WTC11 (cell line): ENCODE results near the gene CDK5RAP2.

Source experiments
- FOXJ3 ChIP-seq: sonication (generic); formaldehyde crosslinking; IDR thresholded peaks from 2 replicates; pipeline ENCODE4 v1.9.0; 2021; ENCODE audit warnings: missing genetic modification reagents, mild to moderate bottlenecking, borderline replicate concordance
- FOXP4 ChIP-seq: sonication (generic); formaldehyde crosslinking; IDR thresholded peaks from 2 replicates; pipeline ENCODE4 v1.8.0; 2022; ENCODE audit warnings: mild to moderate bottlenecking, missing genetic modification reagents
- IRF2 ChIP-seq: sonication (generic); formaldehyde crosslinking; IDR thresholded peaks from 2 replicates; pipeline ENCODE4 v1.8.0; 2022; ENCODE audit warnings: low read depth, missing genetic modification reagents, borderline replicate concordance
- JUN ChIP-seq: sonication (generic); formaldehyde crosslinking; IDR thresholded peaks from 2 replicates; pipeline ENCODE4 v1.8.0; 2023; ENCODE audit warnings: mild to moderate bottlenecking, missing genetic modification reagents
- PREB ChIP-seq: sonication (generic); formaldehyde crosslinking; IDR thresholded peaks from 2 replicates; pipeline ENCODE4 v1.8.1; 2022; ENCODE audit warnings: mild to moderate bottlenecking, missing genetic modification reagents, moderate library complexity, borderline replicate concordance
- SMAD4 ChIP-seq: sonication (generic); formaldehyde crosslinking; IDR thresholded peaks from 2 replicates; pipeline ENCODE4 v1.8.0; 2022; ENCODE audit warnings: mild to moderate bottlenecking, missing genetic modification reagents
- TF ChIP-seq, protein P1 (sequence below): fragments of 200-600 bp; IDR thresholded peaks from 2 replicates; pipeline ENCODE4 v1.8.0; 2022; ENCODE audit warnings: antibody characterized with exemption

- TF ChIP-seq FOXJ3 (CRISPR knock-in tag) (no peak), JUN (CRISPR knock-in tag) (no peak), SMAD4 (no peak), PREB (CRISPR knock-in tag) (no peak), FOXP4 (no peak), IRF2 (no peak)
- TF ChIP-seq, protein P1, sequence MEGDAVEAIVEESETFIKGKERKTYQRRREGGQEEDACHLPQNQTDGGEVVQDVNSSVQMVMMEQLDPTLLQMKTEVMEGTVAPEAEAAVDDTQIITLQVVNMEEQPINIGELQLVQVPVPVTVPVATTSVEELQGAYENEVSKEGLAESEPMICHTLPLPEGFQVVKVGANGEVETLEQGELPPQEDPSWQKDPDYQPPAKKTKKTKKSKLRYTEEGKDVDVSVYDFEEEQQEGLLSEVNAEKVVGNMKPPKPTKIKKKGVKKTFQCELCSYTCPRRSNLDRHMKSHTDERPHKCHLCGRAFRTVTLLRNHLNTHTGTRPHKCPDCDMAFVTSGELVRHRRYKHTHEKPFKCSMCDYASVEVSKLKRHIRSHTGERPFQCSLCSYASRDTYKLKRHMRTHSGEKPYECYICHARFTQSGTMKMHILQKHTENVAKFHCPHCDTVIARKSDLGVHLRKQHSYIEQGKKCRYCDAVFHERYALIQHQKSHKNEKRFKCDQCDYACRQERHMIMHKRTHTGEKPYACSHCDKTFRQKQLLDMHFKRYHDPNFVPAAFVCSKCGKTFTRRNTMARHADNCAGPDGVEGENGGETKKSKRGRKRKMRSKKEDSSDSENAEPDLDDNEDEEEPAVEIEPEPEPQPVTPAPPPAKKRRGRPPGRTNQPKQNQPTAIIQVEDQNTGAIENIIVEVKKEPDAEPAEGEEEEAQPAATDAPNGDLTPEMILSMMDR = no peak
Observed at GRCh38 chr9:120410925-120411501, 169.0 kb downstream of the CDK5RAP2 start.
